GM11168 (cell line): ENCODE measurements around the gene PWWP3B.
"Not testable (repeated sequence)": the region's sequence is repeated elsewhere in the genome, so short reads cannot be mapped to it uniquely, and the experiment has no call there.

ENCODE experiments used
- in situ Hi-C: fragments of 300-500 bp; cut with MboI; formaldehyde crosslinking; loops from one replicate; pipeline ENCODE4 v1.12.0; 2022; ENCODE audit warnings: low sequenced_read_pairs; ENCODE audit not compliant: unreplicated experiment

Gene PWWP3B

GRCh38 chrX:106168107-106168506 is at the start of gene PWWP3B:
Gene PWWP3B, plus strand, starts transcription at chrX:106168305. Its CDS starts 37,128 bp downstream, at chrX:106205433.
- in situ Hi-C loops = no loop called here

GRCh38 chrX:106139048-106139447 is 29.1 kb upstream of the PWWP3B start:
- in situ Hi-C loops = no loop called here

GRCh38 chrX:106144755-106145639 is 23.1 kb upstream of the PWWP3B start:
- in situ Hi-C loops = no loop called here

GRCh38 chrX:106150701-106151100 is 17.4 kb upstream of the PWWP3B start:
- in situ Hi-C loops = no loop called here

GRCh38 chrX:106159861-106160282 is 8.2 kb upstream of the PWWP3B start:
- in situ Hi-C loops = no loop called here

- in situ Hi-C loops = no loop called here
Observed at GRCh38 chrX:106170318-106170717, 2.2 kb downstream of the PWWP3B start.

GRCh38 chrX:106171293-106171820 is 3.3 kb downstream of the PWWP3B start:
- in situ Hi-C loops = no loop called here

- in situ Hi-C loops = no loop called here
Observed at GRCh38 chrX:106177106-106177981, 9.2 kb downstream of the PWWP3B start.

GRCh38 chrX:106177982-106178321 is 9.8 kb downstream of the PWWP3B start:
- in situ Hi-C loops = no loop called here

- in situ Hi-C loops = no loop called here
Observed at GRCh38 chrX:106178826-106179225, 10.7 kb downstream of the PWWP3B start.

- in situ Hi-C loops = not testable (repeated sequence)
Observed at GRCh38 chrX:106183685-106184084, 15.6 kb downstream of the PWWP3B start.

- in situ Hi-C loops = no loop called here
Observed at GRCh38 chrX:106201502-106202178, 33.5 kb downstream of the PWWP3B start.

GRCh38 chrX:106203315-106203714 is 35.2 kb downstream of the PWWP3B start:
- in situ Hi-C loops = no loop called here

GRCh38 chrX:106208154-106208553 is 40.0 kb downstream of the PWWP3B start:
- in situ Hi-C loops = no loop called here
